ENCODE measurements around the gene MLKL.

- no peak for TF ChIP-seq POLR2A (IDR thresholded peaks at IDR 0.05)
- TF ChIP-seq, protein P1, sequence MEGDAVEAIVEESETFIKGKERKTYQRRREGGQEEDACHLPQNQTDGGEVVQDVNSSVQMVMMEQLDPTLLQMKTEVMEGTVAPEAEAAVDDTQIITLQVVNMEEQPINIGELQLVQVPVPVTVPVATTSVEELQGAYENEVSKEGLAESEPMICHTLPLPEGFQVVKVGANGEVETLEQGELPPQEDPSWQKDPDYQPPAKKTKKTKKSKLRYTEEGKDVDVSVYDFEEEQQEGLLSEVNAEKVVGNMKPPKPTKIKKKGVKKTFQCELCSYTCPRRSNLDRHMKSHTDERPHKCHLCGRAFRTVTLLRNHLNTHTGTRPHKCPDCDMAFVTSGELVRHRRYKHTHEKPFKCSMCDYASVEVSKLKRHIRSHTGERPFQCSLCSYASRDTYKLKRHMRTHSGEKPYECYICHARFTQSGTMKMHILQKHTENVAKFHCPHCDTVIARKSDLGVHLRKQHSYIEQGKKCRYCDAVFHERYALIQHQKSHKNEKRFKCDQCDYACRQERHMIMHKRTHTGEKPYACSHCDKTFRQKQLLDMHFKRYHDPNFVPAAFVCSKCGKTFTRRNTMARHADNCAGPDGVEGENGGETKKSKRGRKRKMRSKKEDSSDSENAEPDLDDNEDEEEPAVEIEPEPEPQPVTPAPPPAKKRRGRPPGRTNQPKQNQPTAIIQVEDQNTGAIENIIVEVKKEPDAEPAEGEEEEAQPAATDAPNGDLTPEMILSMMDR (IDR thresholded peaks at IDR 0.05) = no peak
- TF ChIP-seq POLR2AphosphoS5 (IDR thresholded peaks at IDR 0.05) = no peak
Observed at GRCh38 chr16:74738816-74739215, 38.2 kb upstream of the MLKL start.

All from prostate gland (tissue), 2 donors.